GM23338 (cell line): ENCODE measurements around the gene RELB. TPM values are rescaled to one million over a fixed set of nuclear protein-coding genes. Genes with fewer than 3 reads are reported as not detected.

ENCODE experiments used
- ATAC-seq: fragments of 200-7000 bp; cut with Tn5 transposase; 3 replicates; pipeline ENCODE4 v1.9.1; 2020
- DNase-seq: peaks from one replicate; pipeline ENCODE4 v3.0.0-alpha.2; 2015; ENCODE audit warnings: low spot score
- H2AFZ ChIP-seq: fragments of 200-600 bp; sonication (generic); 2 replicates; pipeline ENCODE4 v1.8.0; 2016; ENCODE audit warnings: antibody characterized with exemption, mild to moderate bottlenecking, moderate library complexity
- H3F3A ChIP-seq: fragments of 200-600 bp; sonication (generic); replicated peaks from 2 replicates; pipeline ENCODE4 v1.8.0; 2017; ENCODE audit warnings: antibody characterized with exemption, mixed run types, low read depth
- H3K27ac ChIP-seq: fragments of 200-600 bp; sonication (generic); 2 replicates; pipeline ENCODE4 v1.6.1; 2016; ENCODE audit warnings: low read depth
- H3K27me3 ChIP-seq: fragments of 200-600 bp; sonication (generic); 2 replicates; pipeline ENCODE4 v1.8.0; 2016; ENCODE audit warnings: mild to moderate bottlenecking, mixed run types, moderate library complexity; ENCODE audit not compliant: insufficient read depth
- H3K36me3 ChIP-seq: fragments of 200-600 bp; sonication (generic); 2 replicates; pipeline ENCODE4 v1.8.0; 2016; ENCODE audit warnings: mild to moderate bottlenecking; ENCODE audit not compliant: insufficient read depth
- H3K4me1 ChIP-seq: fragments of 200-600 bp; sonication (generic); 2 replicates; pipeline ENCODE4 v1.8.0; 2016; ENCODE audit warnings: mild to moderate bottlenecking, moderate library complexity; ENCODE audit not compliant: insufficient read depth
- H3K4me2 ChIP-seq: fragments of 200-600 bp; sonication (generic); 2 replicates; pipeline ENCODE4 v1.7.1; 2017; ENCODE audit warnings: mixed run types
- H3K4me3 ChIP-seq: fragments of 200-600 bp; sonication (generic); 2 replicates; pipeline ENCODE4 v1.6.1; 2016; ENCODE audit warnings: mixed run types
- H3K79me2 ChIP-seq: fragments of 200-600 bp; sonication (generic); replicated peaks from 2 replicates; pipeline ENCODE4 v1.8.0; 2017; ENCODE audit warnings: mild to moderate bottlenecking; ENCODE audit not compliant: insufficient read depth
- H3K9me2 ChIP-seq: fragments of 200-600 bp; sonication (generic); 2 replicates; pipeline ENCODE4 v1.8.0; 2017; ENCODE audit not compliant: insufficient read depth
- H4K20me1 ChIP-seq: fragments of 200-600 bp; sonication (generic); replicated peaks from 2 replicates; pipeline ENCODE4 v1.8.0; 2017; ENCODE audit warnings: mild to moderate bottlenecking; ENCODE audit not compliant: insufficient read depth
- H3K27ac Mint-ChIP-seq: 2 replicates; pipeline ENCODE4 v1.8.0; 2020; ENCODE audit warnings: inconsistent platforms, mild to moderate bottlenecking, moderate library complexity, mixed read lengths
- H3K27me3 Mint-ChIP-seq: 3 replicates; pipeline ENCODE4 v1.8.0; 2022; ENCODE audit warnings: low read depth, mild to moderate bottlenecking, moderate library complexity, mixed read lengths, inconsistent platforms; ENCODE audit not compliant: insufficient read depth, poor library complexity
- H3K36me3 Mint-ChIP-seq: 3 replicates; pipeline ENCODE4 v1.8.0; 2021; ENCODE audit warnings: low read depth, mild to moderate bottlenecking, inconsistent platforms, moderate library complexity, mixed read lengths
- H3K4me1 Mint-ChIP-seq: 3 replicates; pipeline ENCODE4 v1.8.0; 2020; ENCODE audit warnings: mild to moderate bottlenecking, inconsistent platforms, mixed read lengths
- H3K4me3 Mint-ChIP-seq: 3 replicates; pipeline ENCODE4 v1.8.0; 2021; ENCODE audit warnings: moderate library complexity, mild to moderate bottlenecking, inconsistent platforms, mixed read lengths
- H3K9me3 Mint-ChIP-seq: 3 replicates; pipeline ENCODE4 v1.8.0; 2020; ENCODE audit warnings: moderate library complexity, mild to moderate bottlenecking, inconsistent platforms, mixed read lengths
- CREB1 ChIP-seq: fragments of 250-450 bp; sonication (Bioruptor Pico); IDR thresholded peaks from 2 replicates; pipeline ENCODE4 v1.5.0; 2020; ENCODE audit warnings: low read depth, mild to moderate bottlenecking, moderate library complexity
- EZH2 ChIP-seq: fragments of 200-600 bp; sonication (generic); IDR thresholded peaks from one replicate; pipeline ENCODE4 v1.8.0; 2017; ENCODE audit warnings: antibody characterized with exemption, mild to moderate bottlenecking, low read depth; ENCODE audit not compliant: unreplicated experiment
- EZH2phosphoT487 ChIP-seq: fragments of 200-600 bp; sonication (generic); IDR thresholded peaks from one replicate; pipeline ENCODE4 v1.8.1; 2018; ENCODE audit warnings: antibody characterized with exemption; ENCODE audit not compliant: unreplicated experiment
- JUNB ChIP-seq: IDR thresholded peaks from one replicate; pipeline ENCODE4 v1.6.1; 2016; ENCODE audit warnings: antibody characterized with exemption; ENCODE audit not compliant: unreplicated experiment
- NANOG ChIP-seq: IDR thresholded peaks from 2 replicates; pipeline ENCODE4 v1.6.1; 2016; ENCODE audit warnings: antibody characterized with exemption, borderline replicate concordance
- POLR2AphosphoS5 ChIP-seq: IDR thresholded peaks from 2 replicates; pipeline ENCODE4 v1.6.1; 2016; ENCODE audit warnings: antibody characterized with exemption, low read depth
- STAT1 ChIP-seq: IDR thresholded peaks from one replicate; pipeline ENCODE4 v1.6.1; 2016; ENCODE audit warnings: antibody characterized with exemption; ENCODE audit not compliant: unreplicated experiment
- ZNF114 ChIP-seq: fragments of 250-450 bp; sonication (Bioruptor Pico); IDR thresholded peaks from 2 replicates; pipeline ENCODE4 v1.5.0; 2020; ENCODE audit warnings: mild to moderate bottlenecking, moderate library complexity
- ZNF331 ChIP-seq: fragments of 250-450 bp; sonication (Bioruptor Pico); IDR thresholded peaks from 2 replicates; pipeline ENCODE4 v1.5.0; 2020; ENCODE audit warnings: low read depth, mild to moderate bottlenecking, moderate library complexity
- polyA plus RNA-seq: library from polyadenylated mRNA; unstranded; fragments of >200 nt; fragmentation: Nextera tagmentation; extraction: Ambion mirVana; gene quantifications from 2 replicates; pipeline ENCODE4 v1.2.1, GENCODE V29; 2016
- total RNA-seq: library from RNA; depleted of rRNA; stranded (reverse); fragments of >200 nt; shearing (Covaris generic); gene quantifications from 2 replicates; pipeline ENCODE4 v1.2.3, GENCODE V29; 2014
- TF ChIP-seq, protein P1 (sequence below): IDR thresholded peaks from 2 replicates; pipeline ENCODE4 v1.6.1; 2016; ENCODE audit warnings: antibody characterized with exemption
- TF ChIP-seq, protein P2 (sequence below): fragments of 250-450 bp; sonication (Bioruptor Pico); IDR thresholded peaks from 2 replicates; pipeline ENCODE4 v1.5.0; 2020; ENCODE audit warnings: mild to moderate bottlenecking, moderate library complexity
- TF ChIP-seq, protein P3 (sequence below): IDR thresholded peaks from one replicate; pipeline ENCODE4 v1.6.1; 2018; ENCODE audit warnings: antibody characterized with exemption; ENCODE audit not compliant: unreplicated experiment
- TF ChIP-seq, protein P4 (sequence below), 2 experiments: fragments of 200-600 bp in 1 of 2; sonication (generic) in 1 of 2; conservative IDR thresholded peaks; 2 replicates each; pipeline versions ENCODE4 v1.5.1 to v1.6.1; 2016 to 2017; ENCODE audit warnings: antibody characterized with exemption in 2 of 2, low read depth in 2 of 2, mild to moderate bottlenecking in 2 of 2, moderate library complexity in 1 of 2

RELB gene
- total and polyA plus RNA-seq, 2 experiments from 2014 or later, result 7.9 to 13.1 TPM

DNA sequence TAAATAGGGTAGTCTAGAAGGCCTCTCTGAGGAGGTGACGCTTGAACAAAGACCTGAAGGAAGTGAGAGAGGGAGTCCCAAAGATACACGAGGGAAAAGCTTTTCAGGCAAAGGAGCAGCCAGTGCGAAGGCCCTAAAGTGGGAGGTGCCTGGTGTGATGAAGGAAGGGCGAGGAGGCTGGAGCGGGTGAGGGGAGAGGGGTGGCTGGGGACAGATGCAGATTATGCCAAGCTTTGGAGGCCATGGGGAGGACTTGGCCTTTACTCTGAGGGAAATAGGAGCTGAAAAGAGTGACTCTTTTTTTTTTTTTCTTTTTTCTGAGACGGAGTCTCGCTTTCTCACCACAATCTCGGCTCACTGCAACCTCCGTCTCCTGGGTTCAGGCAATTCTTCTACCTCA is 43.2 kb upstream of the RELB start:
- H3K27me3 ChIP-seq, result no peaks in the 10 kb centered on the region
- H3K9me2 ChIP-seq, result no peaks in the 10 kb centered on the region
- peaks cover 16% of the 10 kb centered on the region for H3K27me3 Mint-ChIP-seq
- no peak overlapping the region for H3K4me2 ChIP-seq
- no peak overlapping the region for H2AFZ ChIP-seq
- H4K20me1 ChIP-seq, result peaks cover 15% of the 10 kb centered on the region
- peaks cover 15% of the 10 kb centered on the region; the same call in 1 of the 2 replicates for H3F3A ChIP-seq
- H3K9me3 Mint-ChIP-seq, result no peaks in the 10 kb centered on the region; the same call in 2 of the 3 replicates
- no peak overlapping the region for H3K4me3 Mint-ChIP-seq
- peaks cover 5% of the 10 kb centered on the region for H3K4me1 ChIP-seq
- no peak overlapping the region for H3K4me3 ChIP-seq
- DNase-seq (no peak), ATAC-seq (no peak)
- 0 out of 2 replicates have a peak, but pooled peaks cover 6% of the 10 kb centered on the region for H3K36me3 ChIP-seq
- H3K27ac ChIP-seq, result no peak overlapping the region; the same call in 1 of the 2 replicates
- TF ChIP-seq EZH2phosphoT487 (no peak), ZNF331 (CRISPR knock-in tag) (no peak), EZH2 (no peak), ZNF114 (no peak), CREB1 (no peak), STAT1 (no peak), POLR2AphosphoS5 (no peak), JUNB (no peak), NANOG (no peak)
- TF ChIP-seq, protein P1, sequence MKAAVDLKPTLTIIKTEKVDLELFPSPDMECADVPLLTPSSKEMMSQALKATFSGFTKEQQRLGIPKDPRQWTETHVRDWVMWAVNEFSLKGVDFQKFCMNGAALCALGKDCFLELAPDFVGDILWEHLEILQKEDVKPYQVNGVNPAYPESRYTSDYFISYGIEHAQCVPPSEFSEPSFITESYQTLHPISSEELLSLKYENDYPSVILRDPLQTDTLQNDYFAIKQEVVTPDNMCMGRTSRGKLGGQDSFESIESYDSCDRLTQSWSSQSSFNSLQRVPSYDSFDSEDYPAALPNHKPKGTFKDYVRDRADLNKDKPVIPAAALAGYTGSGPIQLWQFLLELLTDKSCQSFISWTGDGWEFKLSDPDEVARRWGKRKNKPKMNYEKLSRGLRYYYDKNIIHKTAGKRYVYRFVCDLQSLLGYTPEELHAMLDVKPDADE, result no peak
- TF ChIP-seq, protein P2, sequence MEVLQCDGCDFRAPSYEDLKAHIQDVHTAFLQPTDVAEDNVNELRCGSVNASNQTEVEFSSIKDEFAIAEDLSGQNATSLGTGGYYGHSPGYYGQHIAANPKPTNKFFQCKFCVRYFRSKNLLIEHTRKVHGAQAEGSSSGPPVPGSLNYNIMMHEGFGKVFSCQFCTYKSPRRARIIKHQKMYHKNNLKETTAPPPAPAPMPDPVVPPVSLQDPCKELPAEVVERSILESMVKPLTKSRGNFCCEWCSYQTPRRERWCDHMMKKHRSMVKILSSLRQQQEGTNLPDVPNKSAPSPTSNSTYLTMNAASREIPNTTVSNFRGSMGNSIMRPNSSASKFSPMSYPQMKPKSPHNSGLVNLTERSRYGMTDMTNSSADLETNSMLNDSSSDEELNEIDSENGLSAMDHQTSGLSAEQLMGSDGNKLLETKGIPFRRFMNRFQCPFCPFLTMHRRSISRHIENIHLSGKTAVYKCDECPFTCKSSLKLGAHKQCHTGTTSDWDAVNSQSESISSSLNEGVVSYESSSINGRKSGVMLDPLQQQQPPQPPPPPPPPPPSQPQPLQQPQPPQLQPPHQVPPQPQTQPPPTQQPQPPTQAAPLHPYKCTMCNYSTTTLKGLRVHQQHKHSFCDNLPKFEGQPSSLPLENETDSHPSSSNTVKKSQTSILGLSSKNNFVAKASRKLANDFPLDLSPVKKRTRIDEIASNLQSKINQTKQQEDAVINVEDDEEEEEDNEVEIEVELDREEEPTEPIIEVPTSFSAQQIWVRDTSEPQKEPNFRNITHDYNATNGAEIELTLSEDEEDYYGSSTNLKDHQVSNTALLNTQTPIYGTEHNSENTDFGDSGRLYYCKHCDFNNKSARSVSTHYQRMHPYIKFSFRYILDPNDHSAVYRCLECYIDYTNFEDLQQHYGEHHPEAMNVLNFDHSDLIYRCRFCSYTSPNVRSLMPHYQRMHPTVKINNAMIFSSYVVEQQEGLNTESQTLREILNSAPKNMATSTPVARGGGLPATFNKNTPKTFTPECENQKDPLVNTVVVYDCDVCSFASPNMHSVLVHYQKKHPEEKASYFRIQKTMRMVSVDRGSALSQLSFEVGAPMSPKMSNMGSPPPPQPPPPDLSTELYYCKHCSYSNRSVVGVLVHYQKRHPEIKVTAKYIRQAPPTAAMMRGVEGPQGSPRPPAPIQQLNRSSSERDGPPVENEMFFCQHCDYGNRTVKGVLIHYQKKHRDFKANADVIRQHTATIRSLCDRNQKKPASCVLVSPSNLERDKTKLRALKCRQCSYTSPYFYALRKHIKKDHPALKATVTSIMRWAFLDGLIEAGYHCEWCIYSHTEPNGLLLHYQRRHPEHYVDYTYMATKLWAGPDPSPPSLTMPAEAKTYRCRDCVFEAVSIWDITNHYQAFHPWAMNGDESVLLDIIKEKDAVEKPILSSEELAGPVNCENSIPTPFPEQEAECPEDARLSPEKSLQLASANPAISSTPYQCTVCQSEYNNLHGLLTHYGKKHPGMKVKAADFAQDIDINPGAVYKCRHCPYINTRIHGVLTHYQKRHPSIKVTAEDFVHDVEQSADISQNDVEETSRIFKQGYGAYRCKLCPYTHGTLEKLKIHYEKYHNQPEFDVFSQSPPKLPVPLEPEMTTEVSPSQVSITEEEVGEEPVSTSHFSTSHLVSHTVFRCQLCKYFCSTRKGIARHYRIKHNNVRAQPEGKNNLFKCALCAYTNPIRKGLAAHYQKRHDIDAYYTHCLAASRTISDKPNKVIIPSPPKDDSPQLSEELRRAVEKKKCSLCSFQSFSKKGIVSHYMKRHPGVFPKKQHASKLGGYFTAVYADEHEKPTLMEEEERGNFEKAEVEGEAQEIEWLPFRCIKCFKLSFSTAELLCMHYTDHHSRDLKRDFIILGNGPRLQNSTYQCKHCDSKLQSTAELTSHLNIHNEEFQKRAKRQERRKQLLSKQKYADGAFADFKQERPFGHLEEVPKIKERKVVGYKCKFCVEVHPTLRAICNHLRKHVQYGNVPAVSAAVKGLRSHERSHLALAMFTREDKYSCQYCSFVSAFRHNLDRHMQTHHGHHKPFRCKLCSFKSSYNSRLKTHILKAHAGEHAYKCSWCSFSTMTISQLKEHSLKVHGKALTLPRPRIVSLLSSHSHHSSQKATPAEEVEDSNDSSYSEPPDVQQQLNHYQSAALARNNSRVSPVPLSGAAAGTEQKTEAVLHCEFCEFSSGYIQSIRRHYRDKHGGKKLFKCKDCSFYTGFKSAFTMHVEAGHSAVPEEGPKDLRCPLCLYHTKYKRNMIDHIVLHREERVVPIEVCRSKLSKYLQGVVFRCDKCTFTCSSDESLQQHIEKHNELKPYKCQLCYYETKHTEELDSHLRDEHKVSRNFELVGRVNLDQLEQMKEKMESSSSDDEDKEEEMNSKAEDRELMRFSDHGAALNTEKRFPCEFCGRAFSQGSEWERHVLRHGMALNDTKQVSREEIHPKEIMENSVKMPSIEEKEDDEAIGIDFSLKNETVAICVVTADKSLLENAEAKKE (CRISPR knock-in tag), result no peak
- TF ChIP-seq, protein P3, sequence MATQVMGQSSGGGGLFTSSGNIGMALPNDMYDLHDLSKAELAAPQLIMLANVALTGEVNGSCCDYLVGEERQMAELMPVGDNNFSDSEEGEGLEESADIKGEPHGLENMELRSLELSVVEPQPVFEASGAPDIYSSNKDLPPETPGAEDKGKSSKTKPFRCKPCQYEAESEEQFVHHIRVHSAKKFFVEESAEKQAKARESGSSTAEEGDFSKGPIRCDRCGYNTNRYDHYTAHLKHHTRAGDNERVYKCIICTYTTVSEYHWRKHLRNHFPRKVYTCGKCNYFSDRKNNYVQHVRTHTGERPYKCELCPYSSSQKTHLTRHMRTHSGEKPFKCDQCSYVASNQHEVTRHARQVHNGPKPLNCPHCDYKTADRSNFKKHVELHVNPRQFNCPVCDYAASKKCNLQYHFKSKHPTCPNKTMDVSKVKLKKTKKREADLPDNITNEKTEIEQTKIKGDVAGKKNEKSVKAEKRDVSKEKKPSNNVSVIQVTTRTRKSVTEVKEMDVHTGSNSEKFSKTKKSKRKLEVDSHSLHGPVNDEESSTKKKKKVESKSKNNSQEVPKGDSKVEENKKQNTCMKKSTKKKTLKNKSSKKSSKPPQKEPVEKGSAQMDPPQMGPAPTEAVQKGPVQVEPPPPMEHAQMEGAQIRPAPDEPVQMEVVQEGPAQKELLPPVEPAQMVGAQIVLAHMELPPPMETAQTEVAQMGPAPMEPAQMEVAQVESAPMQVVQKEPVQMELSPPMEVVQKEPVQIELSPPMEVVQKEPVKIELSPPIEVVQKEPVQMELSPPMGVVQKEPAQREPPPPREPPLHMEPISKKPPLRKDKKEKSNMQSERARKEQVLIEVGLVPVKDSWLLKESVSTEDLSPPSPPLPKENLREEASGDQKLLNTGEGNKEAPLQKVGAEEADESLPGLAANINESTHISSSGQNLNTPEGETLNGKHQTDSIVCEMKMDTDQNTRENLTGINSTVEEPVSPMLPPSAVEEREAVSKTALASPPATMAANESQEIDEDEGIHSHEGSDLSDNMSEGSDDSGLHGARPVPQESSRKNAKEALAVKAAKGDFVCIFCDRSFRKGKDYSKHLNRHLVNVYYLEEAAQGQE, result no peak
- TF ChIP-seq, protein P4, sequence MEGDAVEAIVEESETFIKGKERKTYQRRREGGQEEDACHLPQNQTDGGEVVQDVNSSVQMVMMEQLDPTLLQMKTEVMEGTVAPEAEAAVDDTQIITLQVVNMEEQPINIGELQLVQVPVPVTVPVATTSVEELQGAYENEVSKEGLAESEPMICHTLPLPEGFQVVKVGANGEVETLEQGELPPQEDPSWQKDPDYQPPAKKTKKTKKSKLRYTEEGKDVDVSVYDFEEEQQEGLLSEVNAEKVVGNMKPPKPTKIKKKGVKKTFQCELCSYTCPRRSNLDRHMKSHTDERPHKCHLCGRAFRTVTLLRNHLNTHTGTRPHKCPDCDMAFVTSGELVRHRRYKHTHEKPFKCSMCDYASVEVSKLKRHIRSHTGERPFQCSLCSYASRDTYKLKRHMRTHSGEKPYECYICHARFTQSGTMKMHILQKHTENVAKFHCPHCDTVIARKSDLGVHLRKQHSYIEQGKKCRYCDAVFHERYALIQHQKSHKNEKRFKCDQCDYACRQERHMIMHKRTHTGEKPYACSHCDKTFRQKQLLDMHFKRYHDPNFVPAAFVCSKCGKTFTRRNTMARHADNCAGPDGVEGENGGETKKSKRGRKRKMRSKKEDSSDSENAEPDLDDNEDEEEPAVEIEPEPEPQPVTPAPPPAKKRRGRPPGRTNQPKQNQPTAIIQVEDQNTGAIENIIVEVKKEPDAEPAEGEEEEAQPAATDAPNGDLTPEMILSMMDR (conservative IDR thresholded peaks at IDR 0.05; ENCODE audit: low read depth in 2 of 2), result no peak
- peaks cover 14% of the 10 kb centered on the region for H3K36me3 Mint-ChIP-seq
- H3K27ac Mint-ChIP-seq, result no peak overlapping the region
- H3K4me1 Mint-ChIP-seq, result peaks cover 22% of the 10 kb centered on the region
- H3K79me2 ChIP-seq, result peaks cover 63% of the 10 kb centered on the region
